COR-L47 (cell line): ENCODE data around the gene PBX3.

Source experiments
- DNase-seq: peaks from one replicate; lab custom pipeline; 2025; lab: John Stamatoyannopoulos, UW

The PBX3 gene

GRCh38 chr9:125949703-125950460 lies 202.7 kb downstream of the PBX3 start:
- no peak for DNase-seq

- no peak for DNase-seq
These were observed 203.8 kb downstream of the PBX3 start for GRCh38 chr9:125950880-125951471.

DNA sequence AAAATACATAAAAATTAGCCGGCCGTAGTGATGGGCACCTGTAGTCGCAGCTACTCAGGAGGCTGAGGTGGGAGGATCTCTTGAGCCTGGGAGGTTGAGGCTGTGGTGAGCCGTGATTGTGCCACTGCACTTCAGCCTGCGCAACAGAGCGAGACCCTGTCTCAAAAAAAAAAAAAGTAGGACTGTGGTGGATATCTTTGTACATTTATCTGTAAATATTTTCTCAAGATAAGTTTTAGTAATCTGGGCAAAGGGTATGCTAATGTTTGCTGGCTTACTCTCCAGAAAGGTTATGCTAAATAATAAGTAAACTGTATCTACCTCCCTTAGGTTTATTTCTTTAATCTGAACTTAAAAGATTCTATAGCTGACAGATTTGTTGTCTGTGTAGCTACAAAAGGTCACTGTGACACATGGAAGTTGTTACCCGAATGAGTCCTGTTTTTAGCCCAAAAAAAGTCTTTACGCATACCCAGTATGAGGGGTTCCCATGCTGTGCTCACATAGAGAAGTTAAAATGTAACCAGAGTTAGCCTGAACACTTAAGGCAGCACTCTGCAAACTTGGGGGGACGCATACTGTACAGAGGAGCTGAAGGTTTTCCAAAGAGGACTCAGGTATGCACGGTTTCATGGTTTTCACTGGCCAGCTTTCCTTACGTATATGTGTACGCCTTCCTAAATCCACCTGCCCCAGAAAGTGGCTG lies 206.3 kb downstream of the PBX3 start:
- no peak for DNase-seq

DNA sequence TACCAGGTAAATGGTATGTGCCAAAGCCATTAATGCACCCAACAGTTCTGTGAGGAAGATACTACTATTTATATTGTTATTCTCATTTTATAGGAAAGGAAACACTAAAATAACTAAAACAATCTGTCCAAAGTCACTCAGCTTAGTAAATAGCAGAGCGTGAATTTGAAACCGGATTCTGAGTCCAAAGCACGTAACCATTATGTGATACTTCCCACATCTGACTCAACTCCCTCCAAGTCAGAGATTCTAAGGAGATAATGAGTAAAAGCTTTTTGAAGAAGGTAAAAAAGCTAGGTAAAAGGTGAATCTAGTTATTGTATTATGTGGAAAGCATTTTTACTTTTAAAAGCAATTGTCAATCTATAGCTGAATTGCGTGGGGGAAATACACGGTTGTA lies 208.9 kb downstream of the PBX3 start:
- no peak for DNase-seq

DNA sequence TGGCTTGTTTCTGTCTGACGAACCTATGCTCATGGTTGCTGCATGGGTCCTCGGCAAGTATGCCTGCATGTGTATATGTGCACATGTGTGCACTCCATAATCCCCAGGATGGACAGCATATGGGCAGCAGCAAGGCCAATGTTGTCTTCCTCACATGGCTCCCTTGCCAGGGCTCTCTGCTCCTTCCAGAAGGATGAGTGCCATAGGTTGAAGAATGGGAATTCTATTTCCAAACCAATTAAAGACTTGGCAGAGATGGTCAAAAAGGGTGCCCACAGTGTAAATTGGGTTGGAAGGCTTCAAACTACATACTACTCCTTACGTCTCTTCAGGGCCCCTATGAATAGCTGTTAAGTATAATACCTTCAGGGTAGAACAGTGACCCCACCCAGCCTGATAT lies 212.1 kb downstream of the PBX3 start:
- no peak for DNase-seq

GRCh38 chr9:125959951-125960619 lies 212.9 kb downstream of the PBX3 start:
- no peak for DNase-seq

DNA sequence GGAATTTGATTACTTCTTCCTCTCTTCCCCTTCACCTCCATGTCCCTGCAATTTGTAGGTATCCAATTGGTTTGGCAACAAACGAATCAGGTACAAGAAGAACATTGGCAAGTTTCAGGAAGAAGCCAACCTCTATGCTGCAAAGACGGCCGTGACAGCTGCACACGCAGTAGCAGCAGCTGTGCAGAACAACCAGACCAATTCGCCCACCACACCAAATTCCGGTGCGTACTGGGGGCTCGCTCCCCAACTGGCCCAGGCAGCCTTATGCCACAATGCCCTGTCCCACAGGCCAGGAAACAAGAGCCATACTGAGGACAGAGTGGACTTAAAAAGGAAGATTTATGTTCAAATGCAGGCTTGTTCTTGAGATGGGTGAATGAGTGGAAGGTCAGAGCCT lies 213.5 kb downstream of the PBX3 start:
- no peak for DNase-seq

GRCh38 chr9:125961072-125961471 lies 213.9 kb downstream of the PBX3 start:
- no peak for DNase-seq

- DNase-seq = no peak
These were observed 216.8 kb downstream of the PBX3 start for GRCh38 chr9:125963932-125964331.

- no peak for DNase-seq
These were observed 217.6 kb downstream of the PBX3 start for GRCh38 chr9:125964702-125965225.

- DNase-seq = no peak
These were observed 218.3 kb downstream of the PBX3 start for GRCh38 chr9:125965477-125965876.

GRCh38 chr9:125966466-125966865 lies 219.3 kb downstream of the PBX3 start:
- no peak for DNase-seq

DNA sequence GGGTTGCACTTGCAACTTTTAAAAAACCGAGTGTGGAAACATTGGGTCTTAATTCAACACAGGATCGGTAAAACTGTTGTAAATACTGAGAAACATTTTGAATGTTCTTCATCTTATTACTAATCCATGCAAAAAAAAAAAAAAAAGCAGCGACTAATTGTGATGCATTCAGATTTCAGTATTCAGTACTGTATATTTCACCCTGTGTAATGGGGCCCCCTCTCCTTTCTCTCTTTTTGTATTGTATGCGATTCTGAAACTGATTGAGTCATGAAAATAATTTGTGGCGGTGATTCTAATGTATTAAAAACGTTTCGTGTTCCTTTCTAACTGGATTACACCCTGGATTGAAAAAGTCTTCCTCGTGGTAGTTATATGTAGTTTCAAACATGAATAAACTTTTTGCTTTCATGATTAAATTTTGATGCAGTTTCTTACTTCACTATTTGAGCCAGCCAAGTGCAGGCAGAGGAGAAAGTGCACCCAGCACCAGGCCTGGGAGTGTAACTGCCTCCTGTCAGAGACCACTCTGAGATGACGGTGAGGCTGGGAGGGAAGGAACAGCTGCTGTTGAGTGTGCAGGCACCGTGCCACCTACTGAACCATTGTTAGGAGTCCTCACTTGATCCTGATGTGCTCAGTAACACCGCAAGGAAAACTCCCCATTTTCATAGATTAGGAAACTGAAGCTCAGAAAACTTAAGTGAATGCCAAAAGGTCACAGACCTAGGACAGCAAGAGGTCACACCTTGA lies 220.0 kb downstream of the PBX3 start:
- DNase-seq = no peak

DNA sequence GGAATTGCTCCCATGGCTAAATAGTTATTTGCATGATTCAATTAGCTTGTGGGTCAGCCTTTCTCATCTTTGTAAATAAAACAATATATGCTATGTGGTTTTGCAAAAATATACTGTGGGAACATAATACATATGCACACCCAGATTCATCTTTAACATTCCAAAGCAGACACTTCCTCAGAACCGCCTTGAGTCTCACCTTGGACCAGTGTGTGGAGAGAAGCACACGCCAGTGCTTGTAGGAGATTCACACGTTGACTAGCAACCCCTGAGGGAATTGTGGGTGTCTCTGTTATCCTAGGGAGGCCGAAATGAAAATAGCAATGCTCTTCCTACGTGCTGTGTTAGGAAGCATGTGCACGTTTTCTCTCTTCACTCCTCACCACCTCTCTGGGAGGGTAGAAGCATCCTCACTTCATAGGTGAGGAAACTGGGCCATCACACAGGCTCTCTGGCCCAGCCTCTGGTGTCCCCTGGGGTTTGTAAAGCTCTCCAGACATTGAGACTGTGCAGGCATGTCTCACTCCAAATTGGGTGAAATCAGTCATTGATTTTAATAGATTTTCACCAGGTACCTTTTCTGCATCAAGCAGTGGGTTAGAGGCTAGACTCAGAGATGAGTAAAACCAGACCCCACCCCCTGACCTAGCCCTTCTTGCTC lies 221.7 kb downstream of the PBX3 start:
- DNase-seq = no peak

DNA sequence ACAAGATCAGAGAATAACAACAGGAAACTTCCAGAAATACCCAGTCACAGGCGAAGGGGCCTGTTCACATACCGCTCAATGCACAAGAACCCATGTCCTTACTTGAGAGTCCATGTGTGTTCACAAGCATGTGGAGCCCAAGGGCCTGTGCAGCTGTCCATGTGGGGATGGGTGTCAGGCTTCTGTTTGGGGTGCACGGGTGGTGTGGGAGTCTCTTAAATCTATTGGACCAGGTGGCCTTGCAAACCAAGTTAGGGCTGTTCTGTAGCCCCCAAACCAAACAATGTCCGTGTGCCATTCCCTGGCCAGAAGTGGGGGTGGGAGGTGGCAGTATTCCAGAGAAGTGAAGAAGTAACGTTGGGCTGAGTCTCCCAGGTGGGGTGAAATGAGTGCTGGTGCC lies 222.3 kb downstream of the PBX3 start:
- DNase-seq = no peak

GRCh38 chr9:125969868-125970267 lies 222.7 kb downstream of the PBX3 start:
- no peak for DNase-seq

- DNase-seq = no peak
These were observed 223.2 kb downstream of the PBX3 start for GRCh38 chr9:125970340-125970739.

DNA sequence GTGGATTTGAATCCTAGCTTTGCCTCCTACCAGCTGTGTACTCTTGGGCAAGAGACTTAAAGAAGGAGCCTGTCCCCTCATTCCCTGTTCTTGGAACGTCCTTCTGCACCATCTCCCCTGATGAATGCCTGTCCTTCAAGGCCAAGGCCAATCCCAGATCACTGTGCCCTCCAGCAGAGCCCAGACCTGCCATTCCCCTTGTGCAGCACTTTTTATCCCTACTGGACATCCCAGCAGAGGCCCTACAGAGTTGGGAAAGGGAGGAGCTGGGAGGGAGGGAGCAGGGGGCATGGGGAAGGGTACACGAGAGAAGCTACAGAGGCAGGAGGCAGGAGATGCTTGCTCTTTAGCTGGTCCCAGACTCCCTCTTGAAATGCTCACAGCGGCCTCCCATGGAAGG lies 223.9 kb downstream of the PBX3 start:
- DNase-seq = no peak

GRCh38 chr9:125972012-125972729 lies 225.0 kb downstream of the PBX3 start:
- DNase-seq = no peak

- DNase-seq = no peak
These were observed 226.4 kb downstream of the PBX3 start for GRCh38 chr9:125973547-125973946.

DNA sequence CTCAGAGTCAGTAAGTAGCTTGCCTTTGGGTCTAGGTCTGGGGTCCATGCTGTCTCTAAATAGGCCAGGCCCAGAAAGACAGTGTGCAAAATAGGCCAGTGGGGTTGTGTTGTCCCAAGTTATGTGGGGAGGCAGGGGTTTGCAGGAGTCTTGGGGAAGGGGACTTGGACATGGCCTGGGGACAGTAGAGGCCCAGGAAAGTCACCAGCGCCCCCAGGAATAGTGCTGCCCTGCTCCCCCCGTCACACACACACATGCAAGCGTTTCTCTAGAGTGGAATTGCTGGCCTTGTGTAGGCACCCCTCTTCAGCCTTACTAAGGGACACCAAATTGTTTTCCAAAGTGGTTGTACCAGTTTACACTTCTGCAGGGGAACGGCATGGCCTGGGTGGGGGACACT lies 227.5 kb downstream of the PBX3 start:
- no peak for DNase-seq
